B cell (primary cell): Measurements from ENCODE around the gene POLR1E. TPM values are rescaled to one million over a fixed set of nuclear protein-coding genes. Genes with fewer than 3 reads are reported as not detected.
"Not testable (repeated sequence)": the region's sequence is repeated elsewhere in the genome, so short reads cannot be mapped to it uniquely, and the experiment has no call there.

Source experiments
- ATAC-seq: fragments of 200-7000 bp; cut with Tn5 transposase; one replicate; pipeline ENCODE4 v1.10.0; 2021; ENCODE audit warnings: low read depth, mild to moderate bottlenecking, moderate number of reproducible peaks, moderate library complexity
- CTCF ChIA-PET: fragments of 350-600 bp; sonication (Branson Sonifier 250); formaldehyde crosslinking; loops from one replicate; lab custom pipeline; 2021; ENCODE audit warnings: antibody characterized with exemption, inconsistent platforms; lab: Charles Lee
- POLR2A ChIA-PET: fragments of 350-600 bp; sonication (Branson Sonifier 250); formaldehyde crosslinking; loops from one replicate; lab custom pipeline; 2021; ENCODE audit warnings: antibody characterized with exemption; lab: Charles Lee
- DNase-seq: peaks from one replicate; pipeline ENCODE4 v3.0.0; 2013
- H2AFZ ChIP-seq: 2 replicates; pipeline ENCODE4 v1.6.1; 2012; ENCODE audit warnings: mild to moderate bottlenecking, low read depth, low read length; ENCODE audit not compliant: insufficient read depth, poor library complexity, severe bottlenecking
- H3K27ac ChIP-seq, 2 donors: 1 replicate in 1 of 2; 2 replicates in 1 of 2; pipeline ENCODE4 v1.5.1; 2012 to 2013; ENCODE audit warnings: low read length in 2 of 2, mild to moderate bottlenecking in 2 of 2, moderate library complexity in 1 of 2
- H3K27me3 ChIP-seq, 4 experiments: fragments of 200-600 bp in 1 of 4; sonication (generic) in 1 of 4; replicated peaks in 1 of 4; 1 replicate in 2 of 4; 2 replicates in 2 of 4; pipeline versions ENCODE4 v1.6.1 to v1.7.0; 2013 to 2016; ENCODE audit warnings: low read length in 3 of 4, mild to moderate bottlenecking in 2 of 4, mixed read lengths in 1 of 4, moderate library complexity in 1 of 4; ENCODE audit not compliant: insufficient read depth in 4 of 4, control insufficient read depth in 3 of 4; ENCODE audit errors: control extremely low read depth in 1 of 4
- H3K36me3 ChIP-seq, 2 experiments: replicated peaks in 1 of 2; 1 replicate in 1 of 2; 2 replicates in 1 of 2; pipeline versions ENCODE4 v1.6.1 to v1.7.1; 2013; ENCODE audit warnings: low read length in 1 of 2; ENCODE audit not compliant: insufficient read depth in 2 of 2, control insufficient read depth in 1 of 2; ENCODE audit errors: control extremely low read depth in 1 of 2, extremely low read depth in 1 of 2
- H3K4me1 ChIP-seq, 2 donors: fragments of 200-600 bp in 1 of 2; sonication (generic) in 1 of 2; 1 replicate in 1 of 2; 2 replicates in 1 of 2; pipeline versions ENCODE4 v1.5.1 to v1.6.1; 2013 to 2017; ENCODE audit warnings: low read length in 2 of 2; ENCODE audit not compliant: control insufficient read depth in 2 of 2, insufficient read depth in 2 of 2
- H3K4me2 ChIP-seq: replicated peaks from 2 replicates; pipeline ENCODE3; 2012; ENCODE audit warnings: mild to moderate bottlenecking, low read depth, low read length; ENCODE audit not compliant: poor library complexity, severe bottlenecking
- H3K4me3 ChIP-seq, 5 experiments: fragments of 200-600 bp in 1 of 5; sonication (generic) in 1 of 5; 1 replicate in 3 of 5; 2 replicates in 2 of 5; pipeline versions ENCODE4 v1.5.1 to v1.7.0; 2011 to 2016; ENCODE audit warnings: low read length in 4 of 5, mild to moderate bottlenecking in 4 of 5, low read depth in 2 of 5, control low read depth in 1 of 5, moderate library complexity in 1 of 5; ENCODE audit not compliant: insufficient read depth in 1 of 5; ENCODE audit errors: control extremely low read depth in 1 of 5, extremely low read depth in 1 of 5
- H3K79me2 ChIP-seq: fragments of 200-600 bp; sonication (generic); one replicate; pipeline ENCODE4 v1.6.0; 2016; ENCODE audit warnings: low read length; ENCODE audit not compliant: control insufficient read depth, insufficient read depth
- H3K9ac ChIP-seq: fragments of 200-600 bp; sonication (generic); 2 replicates; pipeline ENCODE4 v1.6.1; 2017; ENCODE audit warnings: mild to moderate bottlenecking, low read length, moderate library complexity
- H3K9me3 ChIP-seq, 3 donors: one replicate each; pipeline versions ENCODE4 v1.6.1 to v1.7.1; 2013; ENCODE audit warnings: low read length in 2 of 3; ENCODE audit not compliant: control insufficient read depth in 2 of 3, insufficient read depth in 1 of 3; ENCODE audit errors: control extremely low read depth in 1 of 3
- H4K20me1 ChIP-seq: 2 replicates; pipeline ENCODE4 v1.6.0; 2012; ENCODE audit warnings: mild to moderate bottlenecking, low read length; ENCODE audit not compliant: insufficient read depth, control insufficient read depth, poor library complexity, severe bottlenecking
- H3K27ac Mint-ChIP-seq: one replicate; pipeline ENCODE4 v1.8.0; 2021; ENCODE audit warnings: mixed read lengths
- H3K27me3 Mint-ChIP-seq: one replicate; pipeline ENCODE4 v1.8.0; 2021; ENCODE audit warnings: mixed read lengths
- H3K4me1 Mint-ChIP-seq: one replicate; pipeline ENCODE4 v1.8.0; 2021; ENCODE audit warnings: mixed read lengths
- H3K4me3 Mint-ChIP-seq: one replicate; pipeline ENCODE4 v1.8.0; 2021; ENCODE audit warnings: mixed read lengths
- H3K9me3 Mint-ChIP-seq: one replicate; pipeline ENCODE4 v1.8.0; 2022; ENCODE audit warnings: mixed read lengths; ENCODE audit not compliant: insufficient read depth
- EZH2 ChIP-seq: IDR thresholded peaks from 2 replicates; pipeline ENCODE4 v1.6.1; 2012; ENCODE audit warnings: borderline replicate concordance, low read depth, mild to moderate bottlenecking, moderate library complexity, low read length; ENCODE audit not compliant: insufficient read depth, poor library complexity, severe bottlenecking
- whole genome bisulfite sequencing: methylation state at CpG from one replicate; pipeline ENCODE4 v1.1.5; 2013; ENCODE audit warnings: missing lambda C conversion rate; ENCODE audit not compliant: insufficient coverage; 5-methylcytosine and 5-hydroxymethylcytosine counted together
- intact Hi-C: fragments of 100-400 bp; cut with micrococcal nuclease; formaldehyde crosslinking; loops from one replicate; pipeline ENCODE4 v1.10.0; 2022
- polyA plus RNA-seq: library from polyadenylated mRNA; depleted of rRNA; stranded (reverse); fragments of >200 nt; gene quantifications from 2 replicates; pipeline ENCODE4 v1.2.3, GENCODE V29; 2012
- total RNA-seq, 2 donors: library from RNA; stranded (reverse); fragments of 120-200 nt in 1 of 2; gene quantifications; 1 replicate in 1 of 2; 2 replicates in 1 of 2; pipeline versions ENCODE4 v1.2.3 to v1.2.4, GENCODE V29; 2013 to 2022
- TF ChIP-seq, protein P1 (sequence below): fragments of 200-600 bp; IDR thresholded peaks from one replicate; pipeline ENCODE4 v1.8.0; 2022; ENCODE audit warnings: antibody characterized with exemption, mild to moderate bottlenecking

Gene POLR1E
- total and polyA plus RNA-seq, 2 donors (not counting 1 experiment from before 2014, with no cell fraction given) = 11.6 to 31.0 TPM

DNA sequence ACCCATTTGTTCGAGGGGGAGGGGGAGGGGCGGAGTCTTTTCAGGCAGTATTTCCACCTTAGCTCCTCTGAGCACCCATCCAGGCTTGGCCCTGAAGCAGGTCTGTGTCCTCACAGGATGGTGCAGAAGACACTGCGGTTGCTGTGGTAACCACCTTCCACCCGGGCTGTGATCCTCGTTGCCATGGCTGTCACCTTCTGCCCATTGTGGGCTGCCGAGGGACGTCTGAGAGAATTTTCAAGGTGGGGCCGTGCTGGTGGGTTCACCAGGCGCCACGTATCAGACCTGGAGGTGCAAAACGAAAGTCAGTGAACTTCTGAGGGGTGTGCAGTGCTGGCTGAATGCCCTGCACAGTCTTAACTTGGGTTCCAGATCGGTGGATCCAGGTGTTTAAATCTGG, 26.7 kb downstream of the POLR1E start:
- H3K27ac Mint-ChIP-seq = no peak overlapping the region

DNA sequence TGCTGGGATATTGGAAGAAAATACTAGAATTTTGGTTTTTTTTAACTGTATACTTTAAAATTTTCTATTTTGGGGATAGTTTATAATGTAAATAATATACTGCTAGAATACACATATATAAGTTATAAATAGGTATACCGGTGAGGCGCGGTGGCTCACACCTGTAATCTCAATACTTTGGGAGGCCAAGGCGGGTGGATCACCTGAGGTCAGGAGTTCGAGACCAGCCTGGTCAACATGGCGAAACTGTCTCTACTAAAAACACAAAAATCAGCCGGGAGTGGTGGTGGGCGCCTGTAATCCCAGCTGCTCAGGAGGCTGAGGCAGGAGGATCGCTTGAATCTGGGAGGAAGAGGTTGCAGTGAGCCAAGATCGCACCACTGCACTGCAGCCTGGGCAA, 28.7 kb downstream of the POLR1E start:
- H3K27me3 Mint-ChIP-seq, H3K9me3 Mint-ChIP-seq, H3K9me3 ChIP-seq, H3K9ac ChIP-seq, H3K27me3 ChIP-seq, H3K4me1 ChIP-seq, H3K27ac Mint-ChIP-seq, H3K36me3 ChIP-seq, POLR2A ChIA-PET, ATAC-seq, H3K4me3 Mint-ChIP-seq, H3K4me1 Mint-ChIP-seq, H3K4me2 ChIP-seq, H2AFZ ChIP-seq, H3K4me3 ChIP-seq, H4K20me1 ChIP-seq, intact Hi-C loops, H3K79me2 ChIP-seq, H3K27ac ChIP-seq, CTCF ChIA-PET, DNase-seq: not testable (repeated sequence)
- WGBS = no CpG with 5 or more reads among the region's 10 CpGs

More for the DNA sequence above, 26.7 kb downstream of the POLR1E start:
- H3K4me1 ChIP-seq = peaks cover 0 to 4% of the 10 kb centered on the region in 2 donors
- intact Hi-C loops = no loop called here
- H3K9ac ChIP-seq = no peak overlapping the region
- H3K4me2 ChIP-seq = no peak overlapping the region
- no peak overlapping the region for H3K27ac ChIP-seq
- no peak overlapping the region for H2AFZ ChIP-seq
- H3K4me3 Mint-ChIP-seq = no peak overlapping the region
- H3K9me3 Mint-ChIP-seq = no peaks in the 10 kb centered on the region
- no peaks in the 10 kb centered on the region for H4K20me1 ChIP-seq
- CTCF ChIA-PET = interaction anchor here (0.6 kb wide), 1 partner anchor 9 kb away, joined by 3 read pairs; no protein-coding TSS in a partner anchor
- no peak for DNase-seq
- H3K79me2 ChIP-seq = no peaks in the 10 kb centered on the region
- H3K9me3 ChIP-seq = no peaks in the 10 kb centered on the region
- H3K36me3 ChIP-seq = peaks cover 2 to 16% of the 10 kb centered on the region in 2 experiments
- no peaks in the 10 kb centered on the region for H3K27me3 Mint-ChIP-seq
- ATAC-seq = no peak
- no peak overlapping the region for H3K4me3 ChIP-seq
- POLR2A ChIA-PET = no interaction called here
- no peak for TF ChIP-seq EZH2
- TF ChIP-seq, protein P1, sequence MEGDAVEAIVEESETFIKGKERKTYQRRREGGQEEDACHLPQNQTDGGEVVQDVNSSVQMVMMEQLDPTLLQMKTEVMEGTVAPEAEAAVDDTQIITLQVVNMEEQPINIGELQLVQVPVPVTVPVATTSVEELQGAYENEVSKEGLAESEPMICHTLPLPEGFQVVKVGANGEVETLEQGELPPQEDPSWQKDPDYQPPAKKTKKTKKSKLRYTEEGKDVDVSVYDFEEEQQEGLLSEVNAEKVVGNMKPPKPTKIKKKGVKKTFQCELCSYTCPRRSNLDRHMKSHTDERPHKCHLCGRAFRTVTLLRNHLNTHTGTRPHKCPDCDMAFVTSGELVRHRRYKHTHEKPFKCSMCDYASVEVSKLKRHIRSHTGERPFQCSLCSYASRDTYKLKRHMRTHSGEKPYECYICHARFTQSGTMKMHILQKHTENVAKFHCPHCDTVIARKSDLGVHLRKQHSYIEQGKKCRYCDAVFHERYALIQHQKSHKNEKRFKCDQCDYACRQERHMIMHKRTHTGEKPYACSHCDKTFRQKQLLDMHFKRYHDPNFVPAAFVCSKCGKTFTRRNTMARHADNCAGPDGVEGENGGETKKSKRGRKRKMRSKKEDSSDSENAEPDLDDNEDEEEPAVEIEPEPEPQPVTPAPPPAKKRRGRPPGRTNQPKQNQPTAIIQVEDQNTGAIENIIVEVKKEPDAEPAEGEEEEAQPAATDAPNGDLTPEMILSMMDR = no peak
- peaks cover 10% of the 10 kb centered on the region for H3K4me1 Mint-ChIP-seq
- no peaks in the 10 kb centered on the region for H3K27me3 ChIP-seq
- 80% methylated on average over 10 of the region's 12 CpGs for WGBS
